ENCODE data around the gene HRCT1. TPM values are rescaled to one million over a fixed set of nuclear protein-coding genes. Genes with fewer than 3 reads are reported as not detected.
A peak's percentile ranks its signal among the peaks of the same experiment; 100 is the strongest.

Gene HRCT1
- total and polyA plus RNA-seq, 2 of the 4 experiments (the other 2 are of a cell fraction): 1.1 to 3.9 TPM

- no peaks in the 10 kb centered on the region for H3K27me3 ChIP-seq (ENCODE audit: control insufficient read depth, insufficient read depth, low read length)
- H2BK15ac ChIP-seq (ENCODE audit: low read depth, low read length): peak overlapping the region; percentile 89; the same call in 1 of the 3 replicates
- no TSS peak for BruUV-seq (replicated peaks)
- H4K8ac ChIP-seq (ENCODE audit: low read depth in 2 of 2, low read length in 2 of 2): peak overlapping the region; percentile 1 to 68; a peak in 2 of 4 replicates
- peak overlapping the region; percentile 100 for H2BK5ac ChIP-seq (ENCODE audit: low read depth, low read length, poor library complexity, severe bottlenecking)
- H2BK120ac ChIP-seq (ENCODE audit: low read depth, low read length): peak overlapping the region; percentile 89
- peaks cover 14% of the 10 kb centered on the region for H3K4me1 ChIP-seq (ENCODE audit: control insufficient read depth, insufficient read depth, low read length)
- no peaks in the 10 kb centered on the region for H3K9me3 ChIP-seq (ENCODE audit: control insufficient read depth, insufficient read depth, low read length)
- DNase-seq: no peak
- H3K4me3 ChIP-seq (ENCODE audit: insufficient read depth, low read depth, low read length): no peak overlapping the region
- H2BK20ac ChIP-seq (ENCODE audit: low read depth, low read length): peak overlapping the region; percentile 91
- 0 out of 2 replicates have a peak overlapping the region, but pooled peaks have one; percentile 17 for H3K27ac ChIP-seq (ENCODE audit: insufficient read depth, low read length)
- no peak overlapping the region for H3K4me2 ChIP-seq (ENCODE audit: low read depth, low read length)
- WGBS, 2 experiments (ENCODE audit: extremely low coverage in 2 of 2, insufficient read length in 1 of 2): 83% methylated on average over 3 of the region's 10 CpGs; no CpG with 5 or more reads in 1 of the 2 experiments
- ChIA-PET POLR2A (ENCODE audit: unreplicated experiment) (no interaction called here), CTCF (no interaction called here)
- no peak overlapping the region for H3K9ac ChIP-seq (ENCODE audit: low read depth, low read length)
- H3K14ac ChIP-seq (replicated peaks; ENCODE audit: low read depth, low read length): peak overlapping the region; percentile 71; the same call in 1 of the 2 replicates
- peak overlapping the region; percentile 88 for H2AK9ac ChIP-seq (replicated peaks; ENCODE audit: low read depth, low read length, poor library complexity)
- peak overlapping the region; percentile 93 for H2AK5ac ChIP-seq (ENCODE audit: low read depth, low read length)
- H4K5ac ChIP-seq (ENCODE audit: low read depth, low read length): peak overlapping the region; percentile 75; the same call in 1 of the 2 replicates
- in situ Hi-C loops (cut with MboI; ENCODE audit: low sequenced_read_pairs): no loop called here
- no peaks in the 10 kb centered on the region for H3K36me3 ChIP-seq (ENCODE audit: control insufficient read depth, insufficient read depth, low read length)
- ATAC-seq (ENCODE audit: low read depth): no peak
- peak overlapping the region; percentile 74 for H4K91ac ChIP-seq (ENCODE audit: insufficient read depth, low read depth, low read length)
- TF ChIP-seq MAZ (IDR thresholded peaks at IDR 0.05; ENCODE audit: borderline replicate concordance, low read depth, low read length): no peak
- no peak for TF ChIP-seq CHD1 (IDR thresholded peaks at IDR 0.05; ENCODE audit: low read depth, low read length)
- TF ChIP-seq CEBPB (IDR thresholded peaks at IDR 0.05; ENCODE audit: low read depth, low read length): no peak
- no peak for TF ChIP-seq USF2 (IDR thresholded peaks at IDR 0.05; ENCODE audit: low read depth, low read length)
- no peak for TF ChIP-seq POLR2A (IDR thresholded peaks at IDR 0.05; ENCODE audit: low read depth, low read length)
- TF ChIP-seq MAFK (IDR thresholded peaks at IDR 0.05; ENCODE audit: low read depth, low read length): no peak
- TF ChIP-seq CTCF (conservative IDR thresholded peaks at IDR 0.05; ENCODE audit: low read depth, low read length): no peak
- no peak for TF ChIP-seq FOS (IDR thresholded peaks at IDR 0.05; ENCODE audit: low read depth, low read length)
- TF ChIP-seq SMC3 (IDR thresholded peaks at IDR 0.05; ENCODE audit: low read depth, low read length): no peak
- TF ChIP-seq RFX5 (IDR thresholded peaks at IDR 0.05; ENCODE audit: low read depth, low read length): no peak
- TF ChIP-seq RAD21 (IDR thresholded peaks at IDR 0.05; ENCODE audit: low read length): no peak
- no peak for TF ChIP-seq ELK1 (IDR thresholded peaks at IDR 0.05; ENCODE audit: borderline replicate concordance, low read depth, low read length)
- TF ChIP-seq RCOR1 (IDR thresholded peaks at IDR 0.05; ENCODE audit: insufficient replicate concordance, low read length): no peak
- H3K56ac ChIP-seq (ENCODE audit: extremely low read depth, insufficient read depth, low read length): no peak overlapping the region
- peak overlapping the region; percentile 69; the same call in 1 of the 2 replicates for H3K18ac ChIP-seq (ENCODE audit: low read depth, low read length)
- no peaks in the 10 kb centered on the region for H4K20me1 ChIP-seq (ENCODE audit: insufficient read depth, low read length)
- dilution Hi-C loops (cut with HindIII; ENCODE audit: low sequenced_read_pairs, unreplicated experiment): no loop called here
- no peak overlapping the region for H2AFZ ChIP-seq (replicated peaks; ENCODE audit: low read length, poor library complexity)
- H3K23ac ChIP-seq (ENCODE audit: low read depth, low read length): peak overlapping the region; percentile 4; the same call in 1 of the 2 replicates
- peak overlapping the region; percentile 92 for H3K4ac ChIP-seq (ENCODE audit: low read depth, low read length)
- intact Hi-C loops (cut with micrococcal nuclease): no loop called here
- H3K79me1 ChIP-seq (ENCODE audit: low read depth in 1 of 2, low read length in 2 of 2): peaks cover 0 to 4% of the 10 kb centered on the region in 2 experiments; a peak in 1 of 4 replicates
- H3K9me1 ChIP-seq (ENCODE audit: insufficient read depth, low read length): peaks cover 12% of the 10 kb centered on the region; the same call in 1 of the 2 replicates
These were observed 32.7 kb downstream of the HRCT1 start for GRCh38 chr9:35938474-35939356.

Measured in IMR-90 (cell line).